Measurements from ENCODE around the gene TRAF3.
A peak's percentile ranks its signal among the peaks of the same experiment; 100 is the strongest.

The TRAF3 gene, protein sequence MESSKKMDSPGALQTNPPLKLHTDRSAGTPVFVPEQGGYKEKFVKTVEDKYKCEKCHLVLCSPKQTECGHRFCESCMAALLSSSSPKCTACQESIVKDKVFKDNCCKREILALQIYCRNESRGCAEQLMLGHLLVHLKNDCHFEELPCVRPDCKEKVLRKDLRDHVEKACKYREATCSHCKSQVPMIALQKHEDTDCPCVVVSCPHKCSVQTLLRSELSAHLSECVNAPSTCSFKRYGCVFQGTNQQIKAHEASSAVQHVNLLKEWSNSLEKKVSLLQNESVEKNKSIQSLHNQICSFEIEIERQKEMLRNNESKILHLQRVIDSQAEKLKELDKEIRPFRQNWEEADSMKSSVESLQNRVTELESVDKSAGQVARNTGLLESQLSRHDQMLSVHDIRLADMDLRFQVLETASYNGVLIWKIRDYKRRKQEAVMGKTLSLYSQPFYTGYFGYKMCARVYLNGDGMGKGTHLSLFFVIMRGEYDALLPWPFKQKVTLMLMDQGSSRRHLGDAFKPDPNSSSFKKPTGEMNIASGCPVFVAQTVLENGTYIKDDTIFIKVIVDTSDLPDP

DNA sequence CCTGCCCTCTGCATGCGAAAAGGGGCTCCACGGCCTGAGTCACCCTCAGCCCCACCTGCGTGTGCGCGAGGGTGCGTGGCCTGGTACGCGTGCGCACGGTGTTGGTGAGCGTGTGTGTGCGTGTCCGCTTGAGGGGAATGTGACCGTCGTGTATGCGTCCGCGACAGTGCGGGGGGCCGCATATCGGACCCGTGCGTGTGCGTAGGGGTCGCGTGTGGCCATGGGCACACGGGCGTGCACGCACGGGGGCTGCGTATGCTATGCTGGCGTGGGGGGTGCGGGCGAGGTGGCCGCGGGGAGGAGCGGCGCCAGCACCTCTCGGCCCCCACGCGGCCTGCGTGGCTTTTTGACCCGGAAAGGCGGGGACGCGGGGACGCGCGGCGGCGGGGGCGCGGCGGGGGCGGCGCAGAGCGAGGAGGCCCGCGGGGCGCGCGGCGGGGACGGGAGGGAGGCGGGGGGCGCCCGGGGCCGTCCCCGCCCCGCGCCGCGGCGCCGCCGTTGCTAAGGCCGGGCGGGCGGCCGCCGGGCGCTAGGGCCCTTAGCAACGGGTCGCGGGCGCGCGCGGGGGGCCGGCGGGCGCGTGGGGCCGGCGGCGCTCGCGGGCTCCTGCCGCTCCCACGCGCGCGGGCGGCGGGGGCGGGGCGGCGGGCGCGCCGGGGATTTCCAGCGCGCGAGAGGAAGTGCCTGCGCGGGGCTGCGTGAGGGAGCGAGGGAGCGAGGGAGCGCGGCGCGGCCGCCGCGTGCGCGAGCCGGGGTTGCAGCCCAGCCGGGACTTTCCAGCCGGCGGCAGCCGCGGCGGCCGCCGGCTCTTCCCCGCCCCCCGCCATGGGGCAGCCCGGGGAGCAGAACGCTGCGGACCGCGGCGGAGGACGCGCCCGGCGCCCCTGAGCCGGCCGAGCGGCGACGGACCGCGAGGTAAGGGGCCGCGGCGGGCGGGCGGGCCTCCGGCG is at the start of gene TRAF3:
Gene TRAF3 (plus strand): TSS at position 689 of the 950 bp plus-strand sequence. CDS start 92,753 bp downstream, outside the sequence.
- DNase-seq = peak; percentile 49 to 56

DNA sequence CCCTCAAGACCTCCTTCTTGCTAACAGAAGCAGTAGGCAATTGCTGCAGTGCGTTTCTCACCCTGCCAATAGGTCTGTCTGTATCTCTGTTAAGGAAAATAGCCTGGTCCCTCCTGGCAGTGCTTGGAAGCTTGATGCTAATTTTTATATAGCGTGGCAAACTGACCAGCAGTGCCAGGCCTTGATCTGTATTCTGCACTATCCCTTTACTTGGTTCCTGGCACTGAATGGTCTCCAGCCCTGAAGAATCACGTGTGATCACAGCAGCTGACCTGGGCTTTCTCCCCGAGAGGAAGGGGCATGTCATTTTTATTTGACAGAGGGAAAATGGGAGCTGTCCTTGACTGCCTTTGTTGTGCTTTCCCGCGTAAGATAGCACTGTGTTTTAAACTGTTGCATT is 48.7 kb upstream of the TRAF3 start:
- DNase-seq = no peak

DNA sequence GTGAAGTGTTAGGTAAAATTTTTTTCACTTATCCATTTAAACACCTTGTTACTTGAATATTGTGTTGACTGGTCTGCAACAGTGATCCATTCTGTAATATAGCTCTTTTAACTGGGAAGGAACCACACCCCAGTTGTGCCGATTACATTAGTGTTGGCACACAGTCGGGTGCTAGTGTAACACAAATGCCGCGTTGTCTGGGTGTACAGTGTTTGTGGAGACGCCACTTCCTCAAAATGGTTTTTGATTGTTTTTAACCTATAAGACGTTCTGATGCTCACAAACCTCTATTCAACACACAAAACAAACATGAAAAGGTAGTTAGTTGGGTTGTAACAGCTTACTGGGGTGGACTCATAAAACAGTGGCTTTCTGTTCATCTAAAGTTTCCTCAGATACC is 48.0 kb upstream of the TRAF3 start:
- DNase-seq = no peak

DNA sequence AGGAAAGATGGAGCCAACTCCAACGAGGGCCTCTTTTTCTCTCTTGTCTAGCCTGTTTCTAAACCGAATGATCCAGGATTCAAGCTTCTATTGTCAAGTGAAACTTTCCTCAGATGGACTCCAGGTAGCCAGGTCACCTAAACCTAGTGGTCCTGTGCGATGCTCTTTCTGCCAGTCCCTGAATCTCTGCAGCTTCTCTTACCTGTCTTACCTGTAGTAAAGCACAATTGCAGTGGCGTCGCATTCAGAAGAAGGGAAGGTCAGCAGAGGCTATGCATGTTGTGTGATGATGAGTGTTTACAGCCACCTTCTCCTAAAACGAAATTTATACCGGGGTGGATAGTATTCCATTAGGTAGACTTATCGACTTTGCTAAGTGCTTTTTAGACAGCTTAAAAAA is 47.4 kb upstream of the TRAF3 start:
- no peak for DNase-seq

DNA sequence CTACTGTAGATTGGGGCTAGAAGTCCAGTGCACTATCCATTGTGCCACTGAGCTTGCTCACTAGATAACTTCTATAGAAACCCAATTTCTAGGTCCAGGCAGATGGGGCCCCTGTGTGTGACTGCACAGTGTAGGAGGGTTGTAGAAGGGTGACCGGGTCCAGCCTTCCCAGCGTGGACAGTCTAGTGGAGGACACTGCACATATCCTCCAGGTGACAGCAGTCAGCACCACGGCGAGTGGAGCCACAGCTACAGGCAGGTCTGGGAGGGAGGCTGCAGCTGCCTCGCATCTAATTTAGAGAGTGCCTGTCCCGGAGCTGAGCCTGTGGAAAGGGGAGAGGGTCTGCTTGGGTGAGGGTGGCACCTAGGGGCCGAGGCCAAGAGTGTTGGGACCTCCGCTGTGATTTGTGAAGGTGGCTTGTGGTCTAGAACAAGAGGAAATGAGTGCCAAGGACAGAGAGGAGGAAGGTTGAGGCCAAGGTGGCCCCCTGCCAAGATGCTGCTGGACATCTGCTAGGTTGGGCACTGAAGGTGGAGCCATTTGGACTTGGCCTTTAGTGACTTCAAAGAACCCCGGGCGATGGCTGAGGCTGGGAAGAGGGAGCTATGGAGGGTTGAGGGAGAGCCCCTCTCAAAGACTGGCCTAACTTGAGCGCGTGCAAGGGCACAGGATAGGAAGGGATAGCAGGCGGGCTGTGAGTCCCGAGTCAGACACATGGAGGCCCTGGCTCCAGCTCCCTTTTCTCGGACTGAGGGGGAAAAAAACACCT is 46.0 kb upstream of the TRAF3 start:
- no peak for DNase-seq

DNA sequence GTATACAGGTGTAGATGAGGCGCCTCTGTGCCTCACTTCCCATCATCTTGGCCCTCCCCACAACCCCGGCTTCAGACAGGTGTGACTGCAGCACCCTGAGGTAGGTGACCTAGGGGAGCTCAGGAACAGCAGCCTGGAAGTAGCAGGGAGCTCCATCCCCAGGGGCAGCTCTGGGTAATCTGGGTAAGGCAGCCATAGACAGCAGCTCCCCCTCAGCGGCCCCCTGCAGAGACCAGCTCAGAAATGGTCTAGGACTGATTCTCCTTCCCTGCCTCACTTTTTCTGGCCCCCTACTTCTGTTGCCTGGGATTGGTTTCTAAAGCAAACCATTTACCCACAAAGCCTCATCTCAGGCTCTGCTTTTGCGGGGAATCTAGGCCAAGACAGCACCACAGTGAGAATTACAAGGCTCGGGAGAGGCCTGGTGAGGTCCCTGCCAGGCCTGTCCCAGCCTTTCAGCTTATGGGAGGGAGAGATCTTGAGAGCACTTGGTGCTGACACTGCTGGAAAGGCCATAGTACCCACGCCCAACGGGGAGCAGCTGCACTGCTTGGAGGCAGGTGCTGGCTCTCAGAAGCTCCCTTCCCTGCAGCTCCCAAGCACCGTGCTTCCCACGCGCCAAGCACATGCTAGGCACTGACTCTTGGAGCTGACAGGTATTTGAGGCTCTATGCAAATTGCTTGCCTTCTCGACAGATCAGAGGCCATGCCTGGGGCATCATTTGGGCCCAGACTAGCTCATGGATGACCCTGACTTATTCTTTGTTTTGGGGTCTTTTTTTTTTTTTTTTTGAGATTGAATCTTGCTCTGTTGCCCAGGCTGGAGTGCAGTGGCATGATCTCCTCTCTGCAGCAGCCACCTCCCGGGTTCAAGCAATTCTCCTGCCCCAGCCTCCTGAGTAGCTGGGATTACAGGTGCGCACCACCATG is 45.1 kb upstream of the TRAF3 start:
- no peak for DNase-seq

DNA sequence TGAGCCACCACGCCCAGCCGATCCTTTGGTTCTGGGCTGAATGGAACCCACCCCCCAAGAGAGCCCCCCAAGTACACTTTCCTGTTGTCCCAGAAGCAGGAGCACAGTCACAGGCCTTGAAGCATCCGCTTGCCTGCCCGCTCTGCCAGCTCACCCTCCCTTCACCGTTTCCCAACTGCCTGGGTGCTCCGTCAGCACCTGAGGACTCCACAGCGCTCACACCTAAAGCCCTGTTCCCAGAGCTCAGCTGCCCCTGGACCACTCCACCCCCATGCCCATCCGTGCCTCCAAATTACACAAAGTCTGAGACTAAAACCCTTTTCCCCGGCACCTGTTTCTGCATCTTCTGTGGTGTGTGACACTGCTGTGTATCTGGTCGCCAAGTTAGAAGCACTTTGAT is 44.3 kb upstream of the TRAF3 start:
- DNase-seq = no peak

DNA sequence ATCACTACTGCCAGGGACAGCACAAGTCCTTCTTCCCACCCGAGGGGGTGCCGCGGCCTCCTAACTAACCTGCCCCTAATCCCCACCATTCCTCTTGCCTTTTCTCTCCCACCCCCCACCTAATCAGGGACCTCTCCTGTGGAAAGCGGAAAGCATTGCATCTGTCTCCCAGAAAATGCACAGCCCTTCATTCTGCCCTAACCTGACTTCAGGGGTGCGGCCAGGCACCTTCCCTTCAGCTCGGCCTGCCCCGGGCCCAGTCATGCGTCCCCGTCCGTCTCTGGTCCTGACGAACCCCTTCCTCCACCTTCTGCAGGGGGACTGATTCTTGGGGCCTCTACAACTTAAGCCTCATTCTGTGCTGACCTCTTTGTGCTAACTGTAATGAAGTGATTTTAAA is 43.9 kb upstream of the TRAF3 start:
- no peak for DNase-seq

DNA sequence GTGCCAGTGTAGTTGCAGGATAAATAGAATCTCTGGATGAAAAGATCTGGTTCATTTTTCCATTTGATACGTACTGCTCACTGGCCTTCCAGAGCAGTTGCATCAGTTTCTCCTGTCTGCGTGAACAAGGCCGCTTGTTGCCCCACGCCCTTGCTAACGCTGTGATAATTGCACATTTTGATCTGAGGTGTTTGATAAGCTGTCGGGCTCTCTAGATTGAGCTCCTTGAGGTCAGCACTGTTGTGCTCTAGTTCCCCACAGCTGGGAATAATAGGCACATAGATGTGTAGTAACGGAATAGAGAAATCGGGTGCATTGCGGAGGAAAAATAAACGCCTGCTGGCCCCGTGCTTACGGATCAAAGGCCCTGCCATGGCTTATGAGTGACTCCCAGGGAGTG is 42.8 kb upstream of the TRAF3 start:
- no peak for DNase-seq

DNA sequence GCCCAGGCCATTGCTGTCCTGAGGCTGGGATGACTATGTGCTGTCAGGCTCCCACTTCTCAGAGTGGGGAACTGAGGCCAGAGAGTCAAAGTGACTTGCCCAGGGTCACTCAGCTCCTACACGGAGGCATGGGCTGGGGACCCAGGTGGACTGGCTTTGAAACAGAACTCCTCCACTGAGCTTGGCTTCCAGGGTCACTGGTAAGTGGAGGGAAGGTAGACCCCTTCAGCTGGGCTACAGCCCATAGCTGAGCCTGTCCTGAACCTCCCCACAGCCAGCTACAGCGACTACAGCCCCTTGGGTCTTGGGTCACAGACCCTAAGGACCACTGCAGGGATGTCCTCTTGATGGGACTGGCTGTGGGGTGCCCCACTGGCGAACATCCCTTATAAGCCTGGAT is 40.3 kb upstream of the TRAF3 start:
- no peak for DNase-seq

DNA sequence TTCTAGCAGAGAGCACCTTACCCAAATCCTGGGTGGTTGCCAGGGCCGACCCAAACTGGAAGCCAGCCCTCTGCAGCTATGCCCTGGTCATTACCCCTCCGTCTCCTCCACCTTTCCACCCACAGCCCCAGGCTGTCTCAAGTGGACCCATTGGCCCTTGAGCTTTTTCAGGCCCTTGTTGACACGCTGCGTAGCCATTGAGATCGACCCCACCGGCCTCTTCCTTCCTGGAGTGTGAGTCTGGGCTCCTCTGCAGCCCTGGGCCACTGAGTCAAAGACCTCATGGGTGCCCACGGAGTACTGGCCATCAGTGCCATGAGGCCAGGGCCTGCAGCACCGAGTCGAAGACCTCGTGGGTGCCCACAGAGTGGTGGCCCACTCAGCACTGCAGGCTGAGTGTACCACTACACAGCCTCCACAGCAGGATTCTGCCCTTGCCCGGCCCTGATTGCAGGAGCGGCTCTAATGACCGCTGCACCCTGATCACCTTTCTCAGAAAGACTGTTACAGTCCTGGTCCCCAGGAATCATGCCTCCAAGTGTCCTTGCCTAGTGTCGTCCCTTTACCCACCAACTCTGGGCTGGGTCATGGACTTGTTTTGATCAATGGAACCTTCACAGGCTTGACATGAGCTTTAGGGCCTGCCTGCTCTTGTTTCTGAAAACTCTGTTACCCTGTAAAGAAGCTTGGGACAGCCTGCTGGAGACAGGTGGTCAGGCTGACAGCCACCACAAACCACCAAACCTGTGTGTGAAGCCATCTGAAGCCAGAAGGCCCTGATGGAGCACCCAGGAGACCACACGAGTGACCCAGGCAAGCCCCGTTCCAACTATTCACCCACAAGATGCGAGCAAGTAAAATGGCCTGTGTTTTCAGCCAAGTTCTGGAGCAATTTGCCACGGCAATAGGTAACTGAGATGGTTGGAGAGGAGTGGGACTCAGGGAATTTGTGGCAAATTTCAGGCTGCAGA is 39.6 kb upstream of the TRAF3 start:
- DNase-seq = no peak

DNA sequence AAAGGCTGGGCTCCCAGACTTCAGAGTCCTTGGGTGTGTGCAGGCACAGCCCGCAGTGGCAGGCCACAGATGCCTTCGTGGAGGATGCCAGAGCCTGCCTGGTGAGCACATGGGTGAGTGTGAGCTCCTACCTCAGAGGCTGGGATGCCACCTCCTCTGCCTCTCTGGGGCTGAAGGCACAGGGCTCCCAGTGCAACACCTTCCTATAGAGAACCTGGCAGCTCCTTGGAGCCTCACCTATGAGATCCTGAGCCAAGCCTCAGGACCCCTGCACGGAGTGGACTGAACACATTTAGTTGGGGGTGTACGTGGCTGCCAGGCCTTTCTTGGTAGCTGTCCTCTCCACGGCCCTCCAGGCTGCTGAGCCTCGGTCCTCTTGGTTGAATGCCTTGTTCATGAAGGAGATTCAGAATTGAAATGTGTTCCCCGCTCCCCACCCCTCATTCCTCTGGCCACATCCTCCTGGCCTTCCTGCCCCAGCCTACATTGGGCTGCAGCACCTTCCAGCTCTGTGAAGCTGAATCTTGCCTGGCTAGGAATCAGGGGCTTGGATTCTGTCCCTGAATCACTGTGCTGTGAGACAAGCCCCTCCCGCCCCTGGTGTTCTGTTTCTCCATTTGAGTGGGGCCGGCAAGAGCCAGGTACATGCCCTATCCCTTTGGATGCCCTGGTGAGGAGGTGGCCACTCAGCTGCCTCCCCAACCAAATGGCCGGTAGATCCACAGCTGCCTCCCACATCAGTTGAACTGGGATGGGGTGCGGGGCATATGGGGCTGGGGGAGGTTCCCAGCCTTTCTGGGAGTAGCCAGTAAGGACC is 38.7 kb upstream of the TRAF3 start:
- no peak for DNase-seq

DNA sequence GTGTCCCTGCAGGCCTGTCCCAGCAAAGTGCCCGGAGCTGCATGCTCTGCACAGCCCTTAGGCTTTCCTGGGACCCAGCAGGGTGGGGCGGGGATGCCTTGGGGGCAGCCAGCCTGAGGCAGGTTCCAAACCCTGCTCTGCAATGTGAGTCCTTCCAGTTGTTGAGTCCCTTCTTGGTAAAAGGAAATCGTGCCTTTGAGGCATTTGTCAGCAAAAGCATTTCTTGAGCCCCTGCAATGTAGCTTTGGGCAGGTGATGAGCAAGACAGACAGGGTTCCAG is 38.1 kb upstream of the TRAF3 start:
- DNase-seq = no peak

DNA sequence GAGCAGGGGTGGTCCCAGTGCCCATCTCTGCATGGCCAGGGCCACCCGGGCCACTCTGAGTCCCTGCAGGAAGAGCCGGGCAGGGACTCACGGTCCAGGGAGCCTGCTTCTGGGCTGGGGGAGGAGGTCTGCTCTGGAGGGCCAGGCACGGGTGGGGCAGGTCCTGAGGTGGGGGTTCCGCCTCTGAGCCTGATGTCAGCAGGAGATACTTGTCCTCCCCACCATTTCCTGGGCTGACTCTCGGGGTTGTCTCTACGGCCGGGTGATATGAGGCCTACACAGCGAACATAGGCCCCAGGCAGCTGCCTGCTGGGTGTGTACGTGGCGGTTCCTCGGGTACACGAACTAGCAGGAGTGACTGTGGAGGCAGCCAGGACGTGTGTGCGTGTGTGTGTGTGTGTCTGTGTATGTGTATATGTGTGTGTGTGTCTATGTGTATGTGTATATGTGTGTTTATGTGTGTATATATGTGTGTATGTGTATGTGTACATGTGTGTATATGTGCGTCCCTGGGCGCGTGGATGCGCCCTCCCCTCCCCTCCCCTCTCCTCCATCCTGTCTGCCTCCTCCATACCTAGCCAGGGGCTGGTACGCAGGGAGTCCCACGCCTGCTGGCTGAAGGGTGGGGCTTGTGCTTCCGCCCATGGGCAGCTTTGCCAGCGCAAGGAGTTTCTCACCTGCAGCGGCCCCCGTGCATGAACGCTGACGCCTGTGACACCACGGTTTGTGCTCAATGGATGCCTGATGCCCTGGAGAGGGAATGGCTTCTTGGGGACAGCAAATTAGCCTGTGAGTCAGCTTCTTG is 30.4 kb upstream of the TRAF3 start:
- no peak for DNase-seq

DNA sequence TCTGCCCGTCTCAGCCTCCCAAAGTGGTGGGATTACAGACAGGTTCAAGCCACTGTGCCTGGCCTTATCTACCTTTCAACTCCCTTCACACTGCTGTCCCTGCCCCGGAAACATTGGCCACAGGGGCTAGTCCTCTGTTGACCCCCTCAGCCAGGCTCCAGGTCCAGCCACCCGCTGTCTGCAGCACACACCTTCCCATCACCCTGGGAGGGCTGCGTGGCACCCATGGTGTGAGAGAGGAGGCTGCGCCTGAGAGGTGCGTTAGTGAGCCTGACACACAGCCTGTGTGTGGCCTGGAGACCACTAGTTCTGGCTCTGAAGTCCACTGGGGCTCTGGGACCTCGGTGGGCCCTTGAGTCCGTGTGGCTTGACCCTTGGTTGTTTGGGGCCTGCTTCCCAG is 28.4 kb upstream of the TRAF3 start:
- DNase-seq = no peak

DNA sequence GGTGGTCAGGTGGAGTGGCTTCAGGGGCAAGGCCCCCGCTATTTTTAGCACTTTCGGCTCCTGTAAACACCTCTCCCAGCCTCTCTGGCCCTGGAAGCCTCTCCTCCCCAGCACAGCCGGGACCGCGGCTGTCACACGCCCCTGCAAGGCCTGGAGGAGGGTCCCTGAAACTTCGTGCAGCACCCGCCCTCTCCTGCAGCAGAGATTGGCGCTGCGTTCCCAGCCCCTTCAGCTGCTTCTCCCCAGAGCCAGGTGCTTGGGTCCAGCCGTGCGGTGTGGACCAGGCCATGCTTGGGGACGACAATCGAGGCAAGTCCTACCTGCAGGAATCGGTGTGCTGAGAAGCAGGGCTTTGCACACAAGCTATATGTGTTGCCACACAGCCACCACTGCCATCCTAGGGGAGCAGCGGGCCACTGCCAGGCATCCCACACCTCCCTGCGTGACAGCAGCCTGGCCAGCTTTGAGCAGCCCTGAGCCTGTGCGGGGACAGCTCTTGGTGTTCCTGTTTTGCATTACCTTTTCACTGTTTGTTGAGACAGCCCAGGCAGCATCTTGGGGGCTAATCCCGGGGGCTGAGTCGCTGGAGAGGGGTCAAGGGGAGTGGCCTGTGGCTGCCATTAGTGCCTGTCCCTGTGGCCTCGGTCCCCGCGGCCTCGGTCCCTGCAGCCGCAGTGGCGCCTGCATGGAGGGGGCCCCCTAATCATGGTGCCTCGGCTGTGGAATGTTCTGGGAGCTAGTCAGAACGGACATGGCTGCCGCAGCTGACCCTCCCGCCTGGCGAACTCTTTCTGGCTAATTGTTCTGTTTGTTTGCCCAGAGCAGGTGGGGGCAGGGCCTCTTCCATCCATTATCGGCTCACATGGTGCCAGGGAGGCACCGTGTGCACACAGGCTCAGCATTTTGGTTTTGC is 27.6 kb upstream of the TRAF3 start:
- DNase-seq = peak; percentile 14 to 67

DNA sequence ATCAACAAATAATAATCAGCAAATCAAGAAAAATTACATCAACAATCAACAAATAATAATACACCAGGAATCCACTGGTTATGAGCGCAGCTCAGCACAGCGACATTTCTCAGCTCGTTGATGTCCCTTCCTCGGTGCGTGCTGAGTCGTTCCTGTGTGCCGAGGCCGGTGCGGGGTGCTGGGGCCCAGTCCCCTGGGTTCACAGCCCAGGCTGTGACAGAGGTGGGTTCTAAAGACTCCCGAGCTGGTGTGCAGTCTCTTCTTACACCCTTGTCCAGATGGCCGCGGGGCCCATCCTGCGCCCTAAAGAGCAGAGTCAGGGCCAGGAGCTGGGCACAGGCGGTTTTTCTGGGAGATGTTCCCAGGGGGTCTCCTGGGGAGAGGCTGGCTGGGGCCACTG is 26.9 kb upstream of the TRAF3 start:
- no peak for DNase-seq

DNA sequence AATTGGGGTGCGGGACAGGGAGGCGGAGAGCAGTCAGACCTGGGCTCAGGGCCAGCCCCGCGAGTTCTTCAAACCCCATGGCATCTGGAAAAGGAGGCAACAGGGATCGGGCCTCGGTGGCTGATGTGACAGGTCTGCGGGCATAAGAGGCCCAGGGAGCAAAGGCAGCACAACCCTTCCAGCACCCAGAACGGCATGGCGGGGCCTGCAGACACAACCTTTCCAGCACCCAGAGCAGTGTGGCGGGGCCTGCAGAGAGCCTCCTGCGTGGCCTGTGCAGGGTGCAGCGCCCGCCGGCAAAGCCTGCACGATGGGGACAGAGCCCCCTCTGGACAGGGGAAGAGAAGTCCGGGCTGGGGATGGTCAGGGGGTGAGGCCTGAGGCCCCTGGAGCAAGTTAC is 26.2 kb upstream of the TRAF3 start:
- no peak for DNase-seq

Measured in NCI-H2081 (cell line).